B cell (primary cell): ENCODE results near the gene L3MBTL1. TPM values are rescaled to one million over a fixed set of nuclear protein-coding genes. Genes with fewer than 3 reads are reported as not detected.
"Not testable (repeated sequence)": the region's sequence is repeated elsewhere in the genome, so short reads cannot be mapped to it uniquely, and the experiment has no call there.

Experiments
- ATAC-seq: fragments of 200-7000 bp; cut with Tn5 transposase; one replicate; pipeline ENCODE4 v1.10.0; 2021; ENCODE audit warnings: low read depth, mild to moderate bottlenecking, moderate number of reproducible peaks, moderate library complexity
- CTCF ChIA-PET: fragments of 350-600 bp; sonication (Branson Sonifier 250); formaldehyde crosslinking; loops from one replicate; lab custom pipeline; 2021; ENCODE audit warnings: antibody characterized with exemption, inconsistent platforms; lab: Charles Lee
- POLR2A ChIA-PET: fragments of 350-600 bp; sonication (Branson Sonifier 250); formaldehyde crosslinking; loops from one replicate; lab custom pipeline; 2021; ENCODE audit warnings: antibody characterized with exemption; lab: Charles Lee
- DNase-seq: peaks from one replicate; pipeline ENCODE4 v3.0.0; 2013
- H2AFZ ChIP-seq: 2 replicates; pipeline ENCODE4 v1.6.1; 2012; ENCODE audit warnings: mild to moderate bottlenecking, low read depth, low read length; ENCODE audit not compliant: insufficient read depth, poor library complexity, severe bottlenecking
- H3K27ac ChIP-seq, 2 donors: 1 replicate in 1 of 2; 2 replicates in 1 of 2; pipeline ENCODE4 v1.5.1; 2012 to 2013; ENCODE audit warnings: low read length in 2 of 2, mild to moderate bottlenecking in 2 of 2, moderate library complexity in 1 of 2
- H3K27me3 ChIP-seq, 4 experiments: fragments of 200-600 bp in 1 of 4; sonication (generic) in 1 of 4; replicated peaks in 1 of 4; 1 replicate in 2 of 4; 2 replicates in 2 of 4; pipeline versions ENCODE4 v1.6.1 to v1.7.0; 2013 to 2016; ENCODE audit warnings: low read length in 3 of 4, mild to moderate bottlenecking in 2 of 4, mixed read lengths in 1 of 4, moderate library complexity in 1 of 4; ENCODE audit not compliant: insufficient read depth in 4 of 4, control insufficient read depth in 3 of 4; ENCODE audit errors: control extremely low read depth in 1 of 4
- H3K36me3 ChIP-seq, 2 experiments: replicated peaks in 1 of 2; 1 replicate in 1 of 2; 2 replicates in 1 of 2; pipeline versions ENCODE4 v1.6.1 to v1.7.1; 2013; ENCODE audit warnings: low read length in 1 of 2; ENCODE audit not compliant: insufficient read depth in 2 of 2, control insufficient read depth in 1 of 2; ENCODE audit errors: control extremely low read depth in 1 of 2, extremely low read depth in 1 of 2
- H3K4me1 ChIP-seq, 2 donors: fragments of 200-600 bp in 1 of 2; sonication (generic) in 1 of 2; 1 replicate in 1 of 2; 2 replicates in 1 of 2; pipeline versions ENCODE4 v1.5.1 to v1.6.1; 2013 to 2017; ENCODE audit warnings: low read length in 2 of 2; ENCODE audit not compliant: control insufficient read depth in 2 of 2, insufficient read depth in 2 of 2
- H3K4me2 ChIP-seq: replicated peaks from 2 replicates; pipeline ENCODE3; 2012; ENCODE audit warnings: mild to moderate bottlenecking, low read depth, low read length; ENCODE audit not compliant: poor library complexity, severe bottlenecking
- H3K4me3 ChIP-seq, 5 experiments: fragments of 200-600 bp in 1 of 5; sonication (generic) in 1 of 5; 1 replicate in 3 of 5; 2 replicates in 2 of 5; pipeline versions ENCODE4 v1.5.1 to v1.7.0; 2011 to 2016; ENCODE audit warnings: low read length in 4 of 5, mild to moderate bottlenecking in 4 of 5, low read depth in 2 of 5, control low read depth in 1 of 5, moderate library complexity in 1 of 5; ENCODE audit not compliant: insufficient read depth in 1 of 5; ENCODE audit errors: control extremely low read depth in 1 of 5, extremely low read depth in 1 of 5
- H3K79me2 ChIP-seq: fragments of 200-600 bp; sonication (generic); one replicate; pipeline ENCODE4 v1.6.0; 2016; ENCODE audit warnings: low read length; ENCODE audit not compliant: control insufficient read depth, insufficient read depth
- H3K9ac ChIP-seq: fragments of 200-600 bp; sonication (generic); 2 replicates; pipeline ENCODE4 v1.6.1; 2017; ENCODE audit warnings: mild to moderate bottlenecking, low read length, moderate library complexity
- H3K9me3 ChIP-seq, 3 donors: one replicate each; pipeline versions ENCODE4 v1.6.1 to v1.7.1; 2013; ENCODE audit warnings: low read length in 2 of 3; ENCODE audit not compliant: control insufficient read depth in 2 of 3, insufficient read depth in 1 of 3; ENCODE audit errors: control extremely low read depth in 1 of 3
- H4K20me1 ChIP-seq: 2 replicates; pipeline ENCODE4 v1.6.0; 2012; ENCODE audit warnings: mild to moderate bottlenecking, low read length; ENCODE audit not compliant: insufficient read depth, control insufficient read depth, poor library complexity, severe bottlenecking
- H3K27ac Mint-ChIP-seq: one replicate; pipeline ENCODE4 v1.8.0; 2021; ENCODE audit warnings: mixed read lengths
- H3K27me3 Mint-ChIP-seq: one replicate; pipeline ENCODE4 v1.8.0; 2021; ENCODE audit warnings: mixed read lengths
- H3K4me1 Mint-ChIP-seq: one replicate; pipeline ENCODE4 v1.8.0; 2021; ENCODE audit warnings: mixed read lengths
- H3K4me3 Mint-ChIP-seq: one replicate; pipeline ENCODE4 v1.8.0; 2021; ENCODE audit warnings: mixed read lengths
- H3K9me3 Mint-ChIP-seq: one replicate; pipeline ENCODE4 v1.8.0; 2022; ENCODE audit warnings: mixed read lengths; ENCODE audit not compliant: insufficient read depth
- CTCF ChIP-seq: fragments of 200-600 bp; IDR thresholded peaks from one replicate; pipeline ENCODE4 v1.8.0; 2022; ENCODE audit warnings: antibody characterized with exemption, mild to moderate bottlenecking
- EZH2 ChIP-seq: IDR thresholded peaks from 2 replicates; pipeline ENCODE4 v1.6.1; 2012; ENCODE audit warnings: borderline replicate concordance, low read depth, mild to moderate bottlenecking, moderate library complexity, low read length; ENCODE audit not compliant: insufficient read depth, poor library complexity, severe bottlenecking
- whole genome bisulfite sequencing: methylation state at CpG from one replicate; pipeline ENCODE4 v1.1.5; 2013; ENCODE audit warnings: missing lambda C conversion rate; ENCODE audit not compliant: insufficient coverage; 5-methylcytosine and 5-hydroxymethylcytosine counted together
- intact Hi-C: fragments of 100-400 bp; cut with micrococcal nuclease; formaldehyde crosslinking; loops from one replicate; pipeline ENCODE4 v1.10.0; 2022
- polyA plus RNA-seq: library from polyadenylated mRNA; depleted of rRNA; stranded (reverse); fragments of >200 nt; gene quantifications from 2 replicates; pipeline ENCODE4 v1.2.3, GENCODE V29; 2012
- total RNA-seq, 2 donors: library from RNA; stranded (reverse); fragments of 120-200 nt in 1 of 2; gene quantifications; 1 replicate in 1 of 2; 2 replicates in 1 of 2; pipeline versions ENCODE4 v1.2.3 to v1.2.4, GENCODE V29; 2013 to 2022

The L3MBTL1 gene
- total and polyA plus RNA-seq, 2 donors (not counting 1 experiment from before 2014, with no cell fraction given), result 15.6 to 31.4 TPM

- Histone ChIP-seq H3K4me3 (no peak overlapping the region), H3K27me3 (no peaks in the 10 kb centered on the region), H3K4me1 (peaks cover 0 to under 1% of the 10 kb centered on the region in 2 donors), H2AFZ (no peak overlapping the region), H3K27ac (no peak overlapping the region), H3K79me2 (peaks cover 2% of the 10 kb centered on the region), H3K4me2 (no peak overlapping the region), H3K9ac (no peak overlapping the region), H3K36me3 (no peaks in the 10 kb centered on the region), H3K9me3 (no peaks in the 10 kb centered on the region), H4K20me1 (no peaks in the 10 kb centered on the region)
- 87% methylated on average over 7 of the region's 7 CpGs for WGBS
- ChIA-PET CTCF (interaction anchor here (0.6 to 1.5 kb wide), 2 partner anchors 47 to 107 kb away, joined by 3 to 4 read pairs; no protein-coding TSS in a partner anchor), POLR2A (interaction anchor here (0.5 to 1.0 kb wide), 2 partner anchors 13 to 99 kb away, joined by 3 to 4 read pairs; no protein-coding TSS in a partner anchor)
- intact Hi-C loops, result no loop called here
- H3K9me3 Mint-ChIP-seq, result no peaks in the 10 kb centered on the region
- H3K4me3 Mint-ChIP-seq, result no peak overlapping the region
- TF ChIP-seq CTCF, result no peak
- no peak for TF ChIP-seq EZH2
- H3K27ac Mint-ChIP-seq, result no peak overlapping the region
- H3K4me1 Mint-ChIP-seq, result no peaks in the 10 kb centered on the region
- ATAC-seq (no peak), DNase-seq (no peak)
- H3K27me3 Mint-ChIP-seq, result peaks cover 8% of the 10 kb centered on the region
These were observed 77.1 kb downstream of the L3MBTL1 start for GRCh38 chr20:43584448-43585136.

- Histone ChIP-seq H3K79me2 (peaks cover 10% of the 10 kb centered on the region), H3K27ac (no peak overlapping the region), H3K4me3 (no peak overlapping the region), H3K4me2 (no peak overlapping the region), H3K4me1 (peaks cover 9 to 14% of the 10 kb centered on the region in 2 donors), H3K9me3 (no peaks in the 10 kb centered on the region), H2AFZ (no peak overlapping the region), H4K20me1 (no peaks in the 10 kb centered on the region), H3K9ac (no peak overlapping the region), H3K36me3 (no peaks in the 10 kb centered on the region), H3K27me3 (no peaks in the 10 kb centered on the region)
- ATAC-seq, result no peak
- DNase-seq, result no peak
- no peak overlapping the region for H3K4me3 Mint-ChIP-seq
- TF ChIP-seq EZH2, result no peak
- TF ChIP-seq CTCF, result no peak
- peaks cover 18% of the 10 kb centered on the region for H3K4me1 Mint-ChIP-seq
- H3K27me3 Mint-ChIP-seq, result peaks cover 8% of the 10 kb centered on the region
- ChIA-PET CTCF (no interaction called here), POLR2A (interaction anchor here (0.6 kb wide), 1 partner anchor 618 kb away, joined by 4 read pairs; no protein-coding TSS in a partner anchor)
- WGBS, result 100% methylated on average over 2 of the region's 8 CpGs
- no peaks in the 10 kb centered on the region for H3K9me3 Mint-ChIP-seq
- intact Hi-C loops, result no loop called here
- no peak overlapping the region for H3K27ac Mint-ChIP-seq
These were observed 79.1 kb downstream of the L3MBTL1 start for GRCh38 chr20:43586641-43587040.

- ATAC-seq, POLR2A ChIA-PET: not testable (repeated sequence)
These were observed 81.0 kb downstream of the L3MBTL1 start for GRCh38 chr20:43588526-43588925.

More at GRCh38 chr20:43588526-43588925, 81.0 kb downstream of the L3MBTL1 start:
- H3K4me1 ChIP-seq, result peaks cover 9 to 15% of the 10 kb centered on the region in 2 donors
- H3K27ac Mint-ChIP-seq, intact Hi-C loops, H3K4me2 ChIP-seq, H3K27ac ChIP-seq, H3K27me3 Mint-ChIP-seq, H3K9me3 Mint-ChIP-seq, H4K20me1 ChIP-seq, H3K9ac ChIP-seq, H3K4me3 ChIP-seq, H2AFZ ChIP-seq, H3K9me3 ChIP-seq, DNase-seq, H3K36me3 ChIP-seq, H3K27me3 ChIP-seq: not testable (repeated sequence)
- CTCF ChIA-PET, result interaction anchor here (1.4 kb wide), 1 partner anchor 50 kb away, joined by 4 read pairs; no protein-coding TSS in a partner anchor
- Mint-ChIP-seq H3K4me3 (peak overlapping the region; percentile 34), H3K4me1 (peaks cover 18% of the 10 kb centered on the region)
- H3K79me2 ChIP-seq, result peaks cover 17% of the 10 kb centered on the region
- WGBS, result 98% methylated on average over 8 of the region's 10 CpGs
